Esophagus squamous epithelium (tissue), 4 donors: ENCODE data around the gene PLEKHA5.

Experiments
- CTCF ChIP-seq, 6 experiments: fragments of 450-650 bp in 4 of 6; fragments of 200-600 bp in 2 of 6; sonication (generic) in 2 of 6; IDR thresholded peaks; one replicate each; pipeline ENCODE4 v1.5.1; 2016 to 2019; ENCODE audit warnings: antibody characterized with exemption in 6 of 6, mild to moderate bottlenecking in 4 of 6, moderate library complexity in 4 of 6
- POLR2A ChIP-seq, 4 donors: fragments of 450-650 bp; IDR thresholded peaks; one replicate each; pipeline ENCODE4 v1.6.1; 2017; ENCODE audit warnings: antibody characterized with exemption in 4 of 4, mild to moderate bottlenecking in 4 of 4, moderate library complexity in 3 of 4

GRCh38 chr12:19307451-19307850 lies 177.9 kb downstream of the PLEKHA5 start:
- no peak for TF ChIP-seq POLR2A (IDR thresholded peaks at IDR 0.05)
- TF ChIP-seq CTCF (IDR thresholded peaks at IDR 0.05): no peak
